Tibial artery (tissue), 4 donors: Measurements from ENCODE around the gene LRTM1.

Source experiments
- DNase-seq, 2 donors: peaks; one replicate each; pipeline ENCODE4 v3.0.0-alpha.2; 2019
- H3K27ac ChIP-seq, 2 donors: fragments of 200-600 bp; sonication (generic) in 1 of 2; 1 replicate in 1 of 2; 2 replicates in 1 of 2; pipeline ENCODE4 v1.5.1; 2018 to 2019; ENCODE audit warnings: mild to moderate bottlenecking in 1 of 2
- H3K27me3 ChIP-seq, 2 donors: fragments of 200-600 bp; sonication (generic) in 1 of 2; one replicate each; pipeline versions ENCODE4 v1.5.1 to v1.6.0; 2016 to 2019
- H3K36me3 ChIP-seq, 3 donors: fragments of 200-600 bp; sonication (generic) in 2 of 3; one replicate each; pipeline ENCODE4 v1.5.1; 2016 to 2019; ENCODE audit warnings: mild to moderate bottlenecking in 2 of 3
- H3K4me1 ChIP-seq, 4 donors: fragments of 200-600 bp; sonication (generic) in 2 of 4; 1 replicate in 3 of 4; 2 replicates in 1 of 4; pipeline ENCODE4 v1.5.1; 2016 to 2019
- H3K4me3 ChIP-seq, 2 donors: fragments of 200-600 bp; sonication (generic) in 1 of 2; 1 replicate in 1 of 2; 2 replicates in 1 of 2; pipeline ENCODE4 v1.5.1; 2018 to 2019; ENCODE audit warnings: mild to moderate bottlenecking in 2 of 2
- H3K9me3 ChIP-seq, 3 donors: fragments of 200-600 bp; sonication (generic) in 1 of 3; one replicate each; pipeline ENCODE4 v1.5.1; 2016 to 2019
- CTCF ChIP-seq, 2 experiments: fragments of 200-600 bp in 1 of 2; fragments of 450-650 bp in 1 of 2; IDR thresholded peaks; one replicate each; pipeline ENCODE4 v1.5.1; 2017 to 2019; ENCODE audit warnings: antibody characterized with exemption in 2 of 2, mild to moderate bottlenecking in 1 of 2, moderate library complexity in 1 of 2
- intact Hi-C: fragments of 100-400 bp; cut with DNase I; formaldehyde crosslinking; loops from one replicate; pipeline ENCODE4 v1.15.0; 2023; ENCODE audit warnings: low total_unique reads

The LRTM1 gene

GRCh38 chr3:54967731-54968161, 39.9 kb upstream of the LRTM1 start:
- H3K27ac ChIP-seq, result no peak overlapping the region
- H3K27me3 ChIP-seq, result no peaks in the 10 kb centered on the region
- no peaks in the 10 kb centered on the region for H3K4me1 ChIP-seq
- no peaks in the 10 kb centered on the region for H3K9me3 ChIP-seq
- TF ChIP-seq CTCF (IDR thresholded peaks at IDR 0.05), result no peak
- H3K4me3 ChIP-seq, result no peak overlapping the region
- intact Hi-C loops, result no loop called here
- DNase-seq, result no peak
- H3K36me3 ChIP-seq, result no peaks in the 10 kb centered on the region

DNA sequence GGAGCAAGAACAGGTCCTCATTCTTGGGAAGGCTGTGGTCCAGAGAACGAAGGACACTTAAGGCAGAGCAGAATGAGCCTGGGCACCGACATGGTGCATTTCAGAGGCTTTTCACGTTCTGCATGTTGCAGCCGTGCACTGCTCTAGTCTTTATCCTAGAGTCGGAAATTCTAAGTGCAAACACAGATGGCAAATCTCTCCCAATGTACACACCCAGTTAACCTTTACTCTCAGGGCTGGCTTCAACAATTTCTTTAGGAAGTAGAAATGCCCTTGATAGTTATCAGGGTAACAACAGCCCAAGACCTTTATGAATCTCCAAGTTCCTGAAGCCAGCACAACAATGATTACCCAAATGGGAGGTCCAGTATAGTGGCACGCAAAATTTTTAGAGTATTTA, 39.1 kb upstream of the LRTM1 start:
- H3K9me3 ChIP-seq, result no peaks in the 10 kb centered on the region
- no peak overlapping the region for H3K4me3 ChIP-seq
- TF ChIP-seq CTCF (IDR thresholded peaks at IDR 0.05), result no peak
- H3K36me3 ChIP-seq, result no peaks in the 10 kb centered on the region
- H3K27me3 ChIP-seq, result no peaks in the 10 kb centered on the region
- H3K27ac ChIP-seq, result no peak overlapping the region
- no peak for DNase-seq
- intact Hi-C loops, result no loop called here
- H3K4me1 ChIP-seq, result no peaks in the 10 kb centered on the region

DNA sequence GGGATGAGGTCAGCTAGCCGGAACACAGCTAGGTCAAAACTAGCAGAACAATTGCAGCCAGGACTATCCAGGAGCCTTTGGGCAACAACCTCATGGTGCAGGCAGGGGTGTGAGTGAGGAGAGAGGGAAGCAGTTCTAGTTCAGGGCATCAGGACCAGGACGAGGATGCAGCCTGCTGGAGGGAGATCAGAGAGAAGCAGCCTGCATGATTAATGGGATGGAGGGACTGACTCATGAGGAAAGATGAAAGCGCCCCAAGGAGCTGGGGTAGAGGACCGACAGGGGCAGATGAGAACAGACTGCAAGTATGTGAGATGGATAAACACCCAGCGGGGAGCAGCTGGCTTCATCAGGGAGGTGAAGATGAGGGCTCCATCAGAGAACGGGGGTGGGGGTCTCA, 37.9 kb upstream of the LRTM1 start:
- Histone ChIP-seq H3K36me3 (no peaks in the 10 kb centered on the region), H3K4me1 (no peaks in the 10 kb centered on the region), H3K27ac (no peak overlapping the region), H3K4me3 (no peak overlapping the region), H3K27me3 (no peaks in the 10 kb centered on the region), H3K9me3 (no peaks in the 10 kb centered on the region)
- DNase-seq, result no peak
- intact Hi-C loops, result no loop called here
- TF ChIP-seq CTCF (IDR thresholded peaks at IDR 0.05), result no peak

DNA sequence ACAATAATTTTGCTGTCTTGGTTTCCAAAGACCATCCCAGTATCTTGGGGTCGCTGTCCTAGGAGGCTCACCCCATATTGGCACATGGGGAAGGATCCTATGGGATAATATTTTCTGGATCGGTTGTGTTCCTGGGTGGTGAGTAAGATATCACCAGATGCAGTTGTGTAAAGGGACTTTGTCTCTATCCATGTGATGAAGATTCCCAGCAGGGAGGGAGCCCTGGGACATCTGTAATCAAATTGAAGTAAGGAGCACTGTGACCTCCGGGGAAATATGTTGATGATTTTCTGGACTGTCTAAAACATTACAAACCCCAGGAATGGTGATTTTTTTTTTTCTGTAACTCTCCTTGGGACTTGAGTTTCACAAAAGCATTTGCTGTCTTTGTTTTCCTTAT, 36.2 kb upstream of the LRTM1 start:
- Histone ChIP-seq H3K27ac (no peak overlapping the region), H3K36me3 (no peaks in the 10 kb centered on the region), H3K4me3 (no peak overlapping the region), H3K4me1 (no peaks in the 10 kb centered on the region), H3K9me3 (no peaks in the 10 kb centered on the region), H3K27me3 (no peaks in the 10 kb centered on the region)
- TF ChIP-seq CTCF (IDR thresholded peaks at IDR 0.05), result no peak
- intact Hi-C loops, result no loop called here
- DNase-seq, result no peak

DNA sequence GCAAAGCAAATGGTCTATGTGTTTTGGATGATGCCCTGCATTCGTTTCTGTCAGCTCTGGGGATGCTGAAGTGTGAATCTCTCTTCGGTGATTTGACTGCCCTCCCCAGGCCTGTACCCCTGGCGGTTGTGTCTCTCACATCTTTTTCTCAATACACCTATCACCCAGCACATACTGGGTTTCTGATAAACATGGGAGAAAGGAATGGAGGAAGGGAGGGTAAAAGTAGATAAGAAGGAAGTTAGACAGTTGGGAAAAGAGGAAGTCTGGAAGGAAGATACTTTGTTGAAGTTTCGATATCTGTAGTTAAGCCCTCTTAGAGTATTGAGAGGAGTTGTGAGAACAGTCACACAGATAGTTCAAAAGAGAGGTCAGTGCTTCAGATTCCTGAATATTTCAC, 35.8 kb upstream of the LRTM1 start:
- no peaks in the 10 kb centered on the region for H3K4me1 ChIP-seq
- no peak overlapping the region for H3K4me3 ChIP-seq
- no peak for TF ChIP-seq CTCF (IDR thresholded peaks at IDR 0.05)
- DNase-seq, result no peak
- H3K27ac ChIP-seq, result no peak overlapping the region
- no peaks in the 10 kb centered on the region for H3K9me3 ChIP-seq
- no peaks in the 10 kb centered on the region for H3K27me3 ChIP-seq
- intact Hi-C loops, result no loop called here
- H3K36me3 ChIP-seq, result no peaks in the 10 kb centered on the region

- H3K27me3 ChIP-seq, result no peaks in the 10 kb centered on the region
- no peaks in the 10 kb centered on the region for H3K9me3 ChIP-seq
- no peak for TF ChIP-seq CTCF (IDR thresholded peaks at IDR 0.05)
- no peaks in the 10 kb centered on the region for H3K4me1 ChIP-seq
- no peak overlapping the region for H3K4me3 ChIP-seq
- no peak overlapping the region for H3K27ac ChIP-seq
- intact Hi-C loops, result no loop called here
- no peak for DNase-seq
- H3K36me3 ChIP-seq, result no peaks in the 10 kb centered on the region
Measured at GRCh38 chr3:54962200-54962599, 34.3 kb upstream of the LRTM1 start.
